Measurements from ENCODE around the gene CDC23.
"Not testable (repeated sequence)": the region's sequence is repeated elsewhere in the genome, so short reads cannot be mapped to it uniquely, and the experiment has no call there.

The CDC23 gene

GRCh38 chr5:138216799-138217198, 3.7 kb upstream of the CDC23 start:
- DNase-seq (ENCODE audit: low read depth in 2 of 2): no peak

GRCh38 chr5:138212828-138213160, 329 bp downstream of the CDC23 start:
- DNase-seq (ENCODE audit: low read depth in 2 of 2): peak in 1 of 2 donors; percentile 3

GRCh38 chr5:138210985-138211384, 2.1 kb downstream of the CDC23 start:
- DNase-seq (ENCODE audit: low read depth in 2 of 2): no peak

GRCh38 chr5:138193859-138194258, 19.3 kb downstream of the CDC23 start:
- not testable (repeated sequence) for DNase-seq (ENCODE audit: low read depth in 2 of 2)

GRCh38 chr5:138192826-138193225, 20.3 kb downstream of the CDC23 start:
- DNase-seq (ENCODE audit: low read depth in 2 of 2): no peak

GRCh38 chr5:138188626-138189025, 24.5 kb downstream of the CDC23 start:
- no peak for DNase-seq (ENCODE audit: low read depth in 2 of 2)

- DNase-seq (ENCODE audit: low read depth in 2 of 2): no peak
Measured at GRCh38 chr5:138186002-138186447, 27.1 kb downstream of the CDC23 start.

- no peak for DNase-seq (ENCODE audit: low read depth in 2 of 2)
Measured at GRCh38 chr5:138182808-138183207, 30.3 kb downstream of the CDC23 start.

GRCh38 chr5:138180841-138181240, 32.3 kb downstream of the CDC23 start:
- DNase-seq (ENCODE audit: low read depth in 2 of 2): no peak

- no peak for DNase-seq (ENCODE audit: low read depth in 2 of 2)
Measured at GRCh38 chr5:138180183-138180782, 32.8 kb downstream of the CDC23 start.

GRCh38 chr5:138179277-138179857, 33.8 kb downstream of the CDC23 start:
- DNase-seq (ENCODE audit: low read depth in 2 of 2): no peak

- peak; percentile 86 to 90 for DNase-seq (ENCODE audit: low read depth in 2 of 2)
Measured at GRCh38 chr5:138178516-138179276, 34.4 kb downstream of the CDC23 start, which contains the start of the genes BRD8 and KIF20A. TSS of gene BRD8 (minus strand) at chr5:138178630. CDS start at chr5:138178614, 16 bp downstream. TSS of gene KIF20A (plus strand) at chr5:138179112. CDS start at chr5:138179681, 569 bp downstream.

- DNase-seq (ENCODE audit: low read depth in 2 of 2): no peak
Measured at GRCh38 chr5:138177941-138178515, 35.1 kb downstream of the CDC23 start.

- no peak for DNase-seq (ENCODE audit: low read depth in 2 of 2)
Measured at GRCh38 chr5:138170299-138170698, 42.8 kb downstream of the CDC23 start.

GRCh38 chr5:138169124-138169523, 44.0 kb downstream of the CDC23 start:
- no peak for DNase-seq (ENCODE audit: low read depth in 2 of 2)

- no peak for DNase-seq (ENCODE audit: low read depth in 2 of 2)
Measured at GRCh38 chr5:138163721-138164120, 49.4 kb downstream of the CDC23 start.

GRCh38 chr5:138160706-138161105, 52.4 kb downstream of the CDC23 start:
- no peak for DNase-seq (ENCODE audit: low read depth in 2 of 2)

GRCh38 chr5:138159666-138160065, 53.5 kb downstream of the CDC23 start:
- DNase-seq (ENCODE audit: low read depth in 2 of 2): no peak

GRCh38 chr5:138157626-138158025, 55.5 kb downstream of the CDC23 start:
- no peak for DNase-seq (ENCODE audit: low read depth in 2 of 2)

- not testable (repeated sequence) for DNase-seq (ENCODE audit: low read depth in 2 of 2)
Measured at GRCh38 chr5:138155977-138156376, 57.1 kb downstream of the CDC23 start.

GRCh38 chr5:138149530-138149929, 63.6 kb downstream of the CDC23 start:
- DNase-seq (ENCODE audit: low read depth in 2 of 2): no peak

GRCh38 chr5:138148811-138149210, 64.3 kb downstream of the CDC23 start:
- DNase-seq (ENCODE audit: low read depth in 2 of 2): no peak

Measured in stimulated activated CD4-positive, alpha-beta T cell treated with anti-CD3 and anti-CD28 coated beads, Interleukin-15, amount 100 ng/mL, for 48 hours (primary cell).